Thymus (tissue), 11 donors: ENCODE measurements around the gene LRMDA. TPM values are rescaled to one million over a fixed set of nuclear protein-coding genes. Genes with fewer than 3 reads are reported as not detected.

Experiments
- DNase-seq, 9 donors: peaks; one replicate each; pipeline ENCODE4 v3.0.0-alpha.2; 2013; ENCODE audit warnings: low spot score in 9 of 9, low read depth in 6 of 9, missing footprints in 1 of 9
- H3K27ac ChIP-seq, 2 donors: one replicate each; pipeline ENCODE4 v1.5.1; 2013; ENCODE audit warnings: control low read depth in 1 of 2, low read depth in 1 of 2, low read length in 1 of 2, mild to moderate bottlenecking in 1 of 2, moderate library complexity in 1 of 2
- H3K27me3 ChIP-seq, 2 donors: one replicate each; pipeline ENCODE4 v1.5.1; 2013; ENCODE audit warnings: low read length in 1 of 2; ENCODE audit not compliant: control insufficient read depth in 2 of 2, insufficient read depth in 1 of 2
- H3K36me3 ChIP-seq, 2 donors: one replicate each; pipeline ENCODE4 v1.5.1; 2013; ENCODE audit warnings: low read length in 1 of 2, mild to moderate bottlenecking in 1 of 2, moderate library complexity in 1 of 2; ENCODE audit not compliant: control insufficient read depth in 2 of 2, insufficient read depth in 2 of 2
- H3K4me1 ChIP-seq, 2 donors: one replicate each; pipeline ENCODE4 v1.5.1; 2013; ENCODE audit warnings: low read length in 2 of 2; ENCODE audit not compliant: control insufficient read depth in 2 of 2, insufficient read depth in 2 of 2
- H3K4me3 ChIP-seq, 2 donors: one replicate each; pipeline ENCODE4 v1.5.1; 2013; ENCODE audit warnings: low read length in 2 of 2, control low read depth in 1 of 2, mild to moderate bottlenecking in 1 of 2
- H3K9me3 ChIP-seq, 2 donors: one replicate each; pipeline ENCODE4 v1.5.1; 2013; ENCODE audit warnings: low read length in 1 of 2, mild to moderate bottlenecking in 1 of 2; ENCODE audit not compliant: control insufficient read depth in 2 of 2, insufficient read depth in 1 of 2
- WGBS: extraction: QIAGEN DNeasy Blood & Tissue Kit; methylation state at CpG from one replicate; pipeline ENCODE4 v1.1.7; 2013; 5-methylcytosine and 5-hydroxymethylcytosine counted together
- polyA plus RNA-seq: library from polyadenylated mRNA; stranded (reverse); fragments of 200-250 nt; gene quantifications from one replicate; pipeline ENCODE4 v1.2.3, GENCODE V29; 2013
- total RNA-seq: library from RNA; stranded (reverse); fragments of 120-200 nt; gene quantifications from one replicate; pipeline ENCODE4 v1.2.4, GENCODE V29; 2013
- donor health status: healthy.

The LRMDA gene
- total and polyA plus RNA-seq, 2 donors = 2.5 to 4.6 TPM

DNA sequence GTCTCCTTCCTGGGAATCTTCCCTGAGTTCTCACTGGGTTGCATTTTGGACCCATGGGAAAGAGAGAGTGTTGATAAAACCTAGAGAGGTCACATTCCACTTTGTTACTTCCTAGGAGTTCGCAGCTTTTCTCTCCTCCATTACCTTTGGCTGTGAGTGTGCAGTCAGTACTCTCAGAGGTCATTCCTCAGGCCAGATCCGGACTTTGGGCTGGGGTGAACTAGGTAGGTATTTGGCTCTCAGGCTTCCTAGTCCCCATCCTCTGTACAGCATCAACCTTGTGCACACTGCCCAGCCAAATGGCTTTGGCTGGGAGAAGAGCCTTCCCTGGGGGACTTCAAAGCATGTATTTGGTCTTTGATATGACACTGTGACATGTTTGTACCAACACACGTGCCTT, 508.1 kb downstream of the LRMDA start:
- 86% methylated on average over 3 of the region's 3 CpGs for WGBS
- Histone ChIP-seq H3K27ac (no peak overlapping the region), H3K9me3 (no peaks in the 10 kb centered on the region), H3K4me1 (no peaks in the 10 kb centered on the region), H3K27me3 (no peaks in the 10 kb centered on the region), H3K4me3 (no peak overlapping the region), H3K36me3 (no peaks in the 10 kb centered on the region)
- DNase-seq = no peak

DNA sequence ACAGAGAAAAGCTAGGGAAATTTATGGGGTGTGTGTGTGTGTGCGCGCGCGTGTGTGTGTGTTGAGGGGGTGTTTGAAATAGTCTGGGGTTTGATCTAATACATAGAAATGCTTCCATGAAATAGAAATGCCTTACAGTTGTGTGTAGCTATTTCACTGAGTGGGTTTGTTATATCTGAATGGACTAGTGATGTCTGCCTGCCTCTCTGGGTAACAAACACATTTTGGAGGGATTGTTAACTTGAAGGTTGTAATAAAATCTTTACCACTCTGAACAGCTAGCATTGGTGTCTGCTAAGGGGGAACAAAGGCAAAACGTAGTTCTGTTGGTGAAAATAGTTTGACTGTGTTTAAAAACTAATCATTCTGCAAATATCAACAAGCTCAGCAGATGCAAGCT, 509.3 kb downstream of the LRMDA start:
- H3K36me3 ChIP-seq = no peaks in the 10 kb centered on the region
- no peak overlapping the region for H3K4me3 ChIP-seq
- H3K4me1 ChIP-seq = no peaks in the 10 kb centered on the region
- no peak overlapping the region for H3K27ac ChIP-seq
- H3K9me3 ChIP-seq = no peaks in the 10 kb centered on the region
- no peak for DNase-seq
- H3K27me3 ChIP-seq = no peaks in the 10 kb centered on the region
- WGBS = 95% methylated on average over 5 of the region's 5 CpGs

- 79% methylated on average over 9 of the region's 9 CpGs for WGBS
- Histone ChIP-seq H3K27ac (no peak overlapping the region), H3K4me1 (no peaks in the 10 kb centered on the region), H3K27me3 (no peaks in the 10 kb centered on the region), H3K36me3 (no peaks in the 10 kb centered on the region), H3K4me3 (no peak overlapping the region), H3K9me3 (no peaks in the 10 kb centered on the region)
- DNase-seq = no peak
These were observed 509.9 kb downstream of the LRMDA start for GRCh38 chr10:75941223-75941801.

GRCh38 chr10:75944061-75944460, 512.6 kb downstream of the LRMDA start:
- no peak overlapping the region for H3K27ac ChIP-seq
- H3K4me3 ChIP-seq = no peak overlapping the region
- H3K27me3 ChIP-seq = no peaks in the 10 kb centered on the region
- H3K9me3 ChIP-seq = no peaks in the 10 kb centered on the region
- H3K4me1 ChIP-seq = no peaks in the 10 kb centered on the region
- WGBS = 93% methylated on average over 2 of the region's 2 CpGs
- DNase-seq = no peak
- no peaks in the 10 kb centered on the region for H3K36me3 ChIP-seq

DNA sequence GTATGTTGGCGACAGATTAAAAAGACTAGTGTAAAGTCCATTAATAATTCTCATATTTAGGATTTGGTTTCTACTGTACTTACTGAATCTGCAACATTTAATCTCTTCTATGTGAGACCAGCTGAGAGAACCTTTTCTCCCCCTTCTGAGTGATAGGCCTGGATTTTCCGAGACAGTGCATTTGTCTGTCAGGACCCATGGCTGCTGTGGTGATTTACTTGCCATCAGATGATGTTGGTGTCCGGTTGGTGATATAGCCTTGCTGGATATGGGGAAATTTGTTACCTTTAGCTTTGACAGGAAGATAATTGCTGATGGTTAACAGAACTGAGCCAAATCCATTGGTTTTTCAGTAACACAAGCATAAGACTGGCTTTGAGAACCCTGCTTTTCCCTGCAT, 517.2 kb downstream of the LRMDA start:
- Histone ChIP-seq H3K27ac (no peak overlapping the region), H3K36me3 (no peaks in the 10 kb centered on the region), H3K9me3 (no peaks in the 10 kb centered on the region), H3K4me1 (no peaks in the 10 kb centered on the region), H3K27me3 (no peaks in the 10 kb centered on the region), H3K4me3 (no peak overlapping the region)
- 98% methylated on average over 3 of the region's 3 CpGs for WGBS
- no peak for DNase-seq

DNA sequence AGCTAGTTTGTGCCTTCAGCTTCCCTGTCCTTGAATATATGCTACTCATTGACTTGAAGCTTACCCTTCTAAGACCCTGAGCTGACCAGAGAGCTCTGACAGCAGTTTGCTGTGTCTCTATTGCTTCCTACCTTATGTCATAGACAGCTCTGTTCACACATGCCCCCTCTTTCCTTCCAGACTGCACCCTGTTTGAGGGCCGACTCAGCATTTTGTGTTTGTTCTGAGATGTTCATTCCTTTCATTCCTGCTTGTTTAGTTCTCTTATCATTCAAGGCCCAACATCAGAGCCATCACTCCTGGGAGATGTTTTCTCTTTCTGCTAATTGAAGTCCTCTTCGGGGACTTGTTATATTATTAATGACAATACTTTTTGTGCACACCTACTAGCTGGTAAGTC, 518.9 kb downstream of the LRMDA start:
- no peaks in the 10 kb centered on the region for H3K9me3 ChIP-seq
- H3K27ac ChIP-seq = no peak overlapping the region
- H3K4me1 ChIP-seq = no peaks in the 10 kb centered on the region
- DNase-seq = no peak
- H3K4me3 ChIP-seq = no peak overlapping the region
- no peaks in the 10 kb centered on the region for H3K27me3 ChIP-seq
- H3K36me3 ChIP-seq = no peaks in the 10 kb centered on the region
- 98% methylated on average over 2 of the region's 2 CpGs for WGBS

- no peak for DNase-seq
- Histone ChIP-seq H3K4me3 (no peak overlapping the region), H3K4me1 (no peaks in the 10 kb centered on the region), H3K27me3 (no peaks in the 10 kb centered on the region), H3K36me3 (no peaks in the 10 kb centered on the region), H3K9me3 (no peaks in the 10 kb centered on the region), H3K27ac (no peak overlapping the region)
- WGBS = 95% methylated on average over 7 of the region's 7 CpGs
These were observed 519.7 kb downstream of the LRMDA start for GRCh38 chr10:75950997-75951589.

- no peaks in the 10 kb centered on the region for H3K36me3 ChIP-seq
- no peak overlapping the region for H3K4me3 ChIP-seq
- no peaks in the 10 kb centered on the region for H3K4me1 ChIP-seq
- DNase-seq = no peak
- no peaks in the 10 kb centered on the region for H3K9me3 ChIP-seq
- WGBS = 96% methylated on average over 7 of the region's 7 CpGs
- no peaks in the 10 kb centered on the region for H3K27me3 ChIP-seq
- H3K27ac ChIP-seq = no peak overlapping the region
These were observed 520.2 kb downstream of the LRMDA start for GRCh38 chr10:75951627-75952026.

GRCh38 chr10:75952093-75952492, 520.7 kb downstream of the LRMDA start:
- no peak overlapping the region for H3K27ac ChIP-seq
- no peak for DNase-seq
- WGBS = 95% methylated on average over 7 of the region's 7 CpGs
- no peaks in the 10 kb centered on the region for H3K27me3 ChIP-seq
- no peaks in the 10 kb centered on the region for H3K36me3 ChIP-seq
- no peaks in the 10 kb centered on the region for H3K4me1 ChIP-seq
- no peaks in the 10 kb centered on the region for H3K9me3 ChIP-seq
- no peak overlapping the region for H3K4me3 ChIP-seq
